A673 (cell line): Measurements from ENCODE around the gene KIFC3.

Experiments
- CTCF ChIP-seq: fragments of 300-800, 200-600 bp; sonication (generic); conservative IDR thresholded peaks from 2 replicates; pipeline ENCODE4 v1.5.1; 2017; ENCODE audit warnings: low read depth, mild to moderate bottlenecking, antibody characterized with exemption, low read length, moderate library complexity, mixed read lengths
- EZH2 ChIP-seq: fragments of 200-600 bp; sonication (generic); IDR thresholded peaks from 2 replicates; pipeline ENCODE4 v1.6.1; 2017; ENCODE audit warnings: borderline replicate concordance, low read depth, mild to moderate bottlenecking, mixed read lengths, antibody characterized with exemption, low read length; ENCODE audit not compliant: poor library complexity, severe bottlenecking

- TF ChIP-seq CTCF (no peak), EZH2 (no peak)
Measured at GRCh38 chr16:57771141-57771785, 31.0 kb downstream of the KIFC3 start.
